H9 (cell line): ENCODE results near the gene DACH1. TPM values are rescaled to one million over a fixed set of nuclear protein-coding genes. Genes with fewer than 3 reads are reported as not detected.

Source experiments
- DNase-seq: peaks from one replicate; pipeline ENCODE4 v3.0.0-alpha.2; 2017
- H2AFZ ChIP-seq: one replicate; pipeline ENCODE4 v1.6.1; 2013; ENCODE audit warnings: mild to moderate bottlenecking, low read length, control low read depth, moderate library complexity
- H2AK5ac ChIP-seq: 2 replicates; pipeline ENCODE4 v1.6.1; 2013; ENCODE audit warnings: low read length, control low read depth, mixed read lengths; ENCODE audit not compliant: insufficient read length
- H2BK120ac ChIP-seq: one replicate; pipeline ENCODE4 v1.6.1; 2013; ENCODE audit warnings: low read depth, mild to moderate bottlenecking, low read length, control low read depth, inconsistent platforms; ENCODE audit not compliant: poor library complexity, severe bottlenecking
- H2BK12ac ChIP-seq: 2 replicates; pipeline ENCODE4 v1.6.1; 2013; ENCODE audit warnings: low read length, control low read depth, mixed read lengths, low read depth; ENCODE audit not compliant: insufficient read length
- H2BK15ac ChIP-seq: 2 replicates; pipeline ENCODE4 v1.6.1; 2013; ENCODE audit warnings: low read depth, low read length, control low read depth
- H2BK20ac ChIP-seq: one replicate; pipeline ENCODE4 v1.6.1; 2013; ENCODE audit warnings: low read depth, mild to moderate bottlenecking, low read length, control low read depth, inconsistent platforms; ENCODE audit not compliant: poor library complexity, severe bottlenecking
- H2BK5ac ChIP-seq: 2 replicates; pipeline ENCODE4 v1.6.1; 2013; ENCODE audit warnings: low read length, control low read depth, mixed read lengths; ENCODE audit not compliant: insufficient read length
- H3K14ac ChIP-seq: 2 replicates; pipeline ENCODE4 v1.6.1; 2013; ENCODE audit warnings: low read length, control low read depth; ENCODE audit not compliant: insufficient read depth
- H3K18ac ChIP-seq: 2 replicates; pipeline ENCODE4 v1.6.1; 2013; ENCODE audit warnings: low read depth, mild to moderate bottlenecking, mixed read lengths, low read length, control low read depth; ENCODE audit not compliant: insufficient read length
- H3K23ac ChIP-seq: 2 replicates; pipeline ENCODE4 v1.6.1; 2013; ENCODE audit warnings: low read length, control low read depth, mixed read lengths, low read depth; ENCODE audit not compliant: insufficient read length
- H3K23me2 ChIP-seq: 2 replicates; pipeline ENCODE4 v1.6.1; 2013; ENCODE audit warnings: low read depth, mild to moderate bottlenecking, mixed read lengths, low read length, control low read depth; ENCODE audit not compliant: insufficient read length, poor library complexity, severe bottlenecking
- H3K27ac ChIP-seq: 2 replicates; pipeline ENCODE4 v1.5.1; 2013; ENCODE audit warnings: low read length, control low read depth, mixed read lengths, low read depth; ENCODE audit not compliant: insufficient read length
- H3K27me3 ChIP-seq: 2 replicates; pipeline ENCODE4 v1.6.1; 2013; ENCODE audit warnings: low read length, control low read depth, inconsistent platforms; ENCODE audit not compliant: insufficient read depth
- H3K4ac ChIP-seq: 2 replicates; pipeline ENCODE4 v1.6.1; 2013; ENCODE audit warnings: low read depth, mild to moderate bottlenecking, control low read depth, inconsistent platforms, low read length, moderate library complexity
- H3K4me1 ChIP-seq: 2 replicates; pipeline ENCODE4 v1.6.1; 2013; ENCODE audit warnings: low read length, control low read depth, inconsistent platforms; ENCODE audit not compliant: insufficient read depth
- H3K4me2 ChIP-seq: 2 replicates; pipeline ENCODE4 v1.6.1; 2013; ENCODE audit warnings: low read length, control low read depth, mixed read lengths; ENCODE audit not compliant: insufficient read length, insufficient read depth
- H3K56ac ChIP-seq: 2 replicates; pipeline ENCODE4 v1.6.1; 2013; ENCODE audit warnings: low read depth, mild to moderate bottlenecking, mixed read lengths, low read length, control low read depth; ENCODE audit not compliant: insufficient read length
- H3K79me1 ChIP-seq: 2 replicates; pipeline ENCODE4 v1.6.1; 2013; ENCODE audit warnings: low read depth, mild to moderate bottlenecking, moderate library complexity, low read length, control low read depth, inconsistent platforms; ENCODE audit not compliant: insufficient read depth, poor library complexity, severe bottlenecking
- H3K79me2 ChIP-seq: 2 replicates; pipeline ENCODE4 v1.6.1; 2013; ENCODE audit warnings: low read length, control low read depth, inconsistent platforms; ENCODE audit not compliant: insufficient read depth
- H3K9ac ChIP-seq: 2 replicates; pipeline ENCODE4 v1.6.1; 2013; ENCODE audit warnings: low read length, control low read depth, mixed read lengths; ENCODE audit not compliant: insufficient read length; ENCODE audit errors: extremely low read depth
- H3K9me3 ChIP-seq: one replicate; pipeline ENCODE4 v1.6.1; 2013; ENCODE audit warnings: low read depth, low read length, inconsistent platforms; ENCODE audit not compliant: control insufficient read depth
- H3T11ph ChIP-seq: one replicate; pipeline ENCODE4 v1.6.1; 2013; ENCODE audit warnings: mild to moderate bottlenecking, low read length, control low read depth, inconsistent platforms
- H4K20me1 ChIP-seq: one replicate; pipeline ENCODE4 v1.6.1; 2013; ENCODE audit not compliant: control insufficient read depth, insufficient read length, insufficient read depth
- H4K5ac ChIP-seq: 2 replicates; pipeline ENCODE4 v1.6.1; 2013; ENCODE audit warnings: low read depth, mild to moderate bottlenecking, mixed read lengths, low read length, control low read depth; ENCODE audit not compliant: insufficient read length
- H4K8ac ChIP-seq: replicated peaks from 2 replicates; pipeline ENCODE4 v1.6.1; 2013; ENCODE audit warnings: low read length, control low read depth, mixed read lengths, low read depth; ENCODE audit not compliant: insufficient read length
- H4K91ac ChIP-seq: 2 replicates; pipeline ENCODE4 v1.6.1; 2013; ENCODE audit warnings: low read depth, mild to moderate bottlenecking, moderate library complexity, mixed read lengths, low read length, control low read depth; ENCODE audit not compliant: insufficient read length
- H3K27ac Mint-ChIP-seq, 3 experiments: 2 replicates in 2 of 3; 3 replicates in 1 of 3; pipeline ENCODE4 v1.8.0; 2020 to 2021; ENCODE audit warnings: mixed read lengths in 3 of 3, mild to moderate bottlenecking in 1 of 3, moderate library complexity in 1 of 3
- H3K27me3 Mint-ChIP-seq: 2 replicates; pipeline ENCODE4 v1.8.0; 2021; ENCODE audit warnings: low read depth, mild to moderate bottlenecking, moderate library complexity, mixed read lengths
- H3K36me3 Mint-ChIP-seq, 3 experiments: 2 replicates in 2 of 3; 3 replicates in 1 of 3; pipeline ENCODE4 v1.8.0; 2020 to 2021; ENCODE audit warnings: low read depth in 3 of 3, mixed read lengths in 3 of 3; ENCODE audit not compliant: insufficient read depth in 1 of 3
- H3K4me1 Mint-ChIP-seq, 2 experiments: 2 replicates each; pipeline ENCODE4 v1.8.0; 2020; ENCODE audit warnings: mixed read lengths in 2 of 2
- H3K4me3 Mint-ChIP-seq, 2 experiments: 2 replicates in 1 of 2; 3 replicates in 1 of 2; pipeline ENCODE4 v1.8.0; 2020 to 2021; ENCODE audit warnings: mild to moderate bottlenecking in 2 of 2, mixed read lengths in 2 of 2, moderate library complexity in 1 of 2
- H3K9me3 Mint-ChIP-seq, 2 experiments: 2 replicates in 1 of 2; 3 replicates in 1 of 2; pipeline ENCODE4 v1.8.0; 2020; ENCODE audit warnings: mild to moderate bottlenecking in 2 of 2, mixed read lengths in 2 of 2, moderate library complexity in 1 of 2
- CTCF ChIP-seq: fragments of 200-600 bp; sonication (generic); conservative IDR thresholded peaks from 3 replicates; pipeline ENCODE4 v1.8.0; 2021; ENCODE audit warnings: antibody characterized with exemption, mild to moderate bottlenecking
- WGBS: extraction: QIAGEN DNeasy Blood & Tissue Kit; methylation state at CpG from one replicate; pipeline ENCODE4 v1.1.7; 2013; ENCODE audit warnings: missing lambda C conversion rate, low lambda C conversion rate, mixed read lengths; ENCODE audit not compliant: insufficient read length; ENCODE audit errors: extremely low coverage; 5-methylcytosine and 5-hydroxymethylcytosine counted together
- total RNA-seq: library from RNA; stranded (reverse); gene quantifications from 2 replicates; pipeline ENCODE4 v1.2.1, GENCODE V29; 2021

Gene DACH1
- total RNA-seq, 1 experiment from 2014 or later, result not detected

GRCh38 chr13:71718931-71719330 is 148.1 kb downstream of the DACH1 start:
- Histone ChIP-seq H2BK12ac (no peak overlapping the region), H3K79me2 (no peaks in the 10 kb centered on the region), H3K4me2 (no peak overlapping the region), H4K20me1 (no peaks in the 10 kb centered on the region), H3K27me3 (no peaks in the 10 kb centered on the region), H3K79me1 (no peaks in the 10 kb centered on the region), H2BK20ac (no peak overlapping the region), H2BK120ac (no peak overlapping the region), H4K8ac (no peak overlapping the region), H3K56ac (no peak overlapping the region), H3K23me2 (no peaks in the 10 kb centered on the region), H3K4me1 (no peaks in the 10 kb centered on the region), H3K27ac (no peak overlapping the region), H2BK15ac (no peak overlapping the region), H3K18ac (no peak overlapping the region), H3K9me3 (no peaks in the 10 kb centered on the region), H3T11ph (no peak overlapping the region), H2BK5ac (no peak overlapping the region), H3K14ac (no peak overlapping the region), H3K9ac (no peak overlapping the region), H4K5ac (no peak overlapping the region), H3K23ac (no peak overlapping the region), H2AK5ac (no peak overlapping the region), H3K4ac (no peak overlapping the region), H4K91ac (no peak overlapping the region), H2AFZ (no peak overlapping the region)
- Mint-ChIP-seq H3K4me1 (peaks cover 9 to 12% of the 10 kb centered on the region in 2 experiments), H3K27me3 (no peaks in the 10 kb centered on the region), H3K4me3 (no peak overlapping the region), H3K27ac (no peak overlapping the region), H3K36me3 (no peaks in the 10 kb centered on the region), H3K9me3 (no peaks in the 10 kb centered on the region)
- WGBS, result no CpG with 5 or more reads among the region's 1 CpG
- no peak for TF ChIP-seq CTCF
- no peak for DNase-seq
